ENCODE measurements around the gene RLF.
"Not testable (repeated sequence)": the region's sequence is repeated elsewhere in the genome, so short reads cannot be mapped to it uniquely, and the experiment has no call there.

Gene RLF

DNA sequence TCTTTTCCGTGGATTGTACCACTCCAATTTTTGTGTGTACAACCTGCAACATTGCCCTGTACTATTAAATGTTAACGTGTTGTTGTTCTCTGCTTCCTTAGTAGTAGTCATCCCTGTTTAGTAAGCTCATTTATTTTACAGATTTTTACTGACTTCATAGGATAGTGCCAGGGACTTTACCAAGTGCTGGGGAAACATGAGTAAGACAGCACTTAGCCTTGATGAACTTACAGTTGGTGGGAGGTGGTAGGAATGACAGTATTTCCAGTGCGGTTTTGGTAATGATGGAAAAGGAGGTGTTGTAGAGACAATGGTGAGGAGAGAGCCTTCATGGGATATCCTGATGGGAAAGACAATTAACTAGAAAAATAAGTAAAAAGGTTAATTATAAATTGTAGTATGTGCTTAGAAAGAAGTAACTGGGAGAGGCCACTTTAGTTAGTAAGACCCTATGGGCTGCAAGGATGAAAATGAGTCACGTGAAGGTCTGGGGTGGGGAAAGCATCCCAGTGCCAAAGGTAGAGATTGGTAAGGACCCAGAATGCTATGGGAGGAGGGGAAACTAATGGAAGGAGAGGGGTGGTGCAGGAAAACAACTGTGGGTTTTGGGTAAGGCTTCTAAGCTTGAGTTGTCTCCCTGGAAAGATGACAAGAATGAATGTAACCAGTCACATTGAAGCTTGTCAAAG, 1.7 kb downstream of the RLF start:
- peak; percentile 27 for DNase-seq (ENCODE audit: low spot score)

GRCh38 chr1:40167317-40167716, 6.1 kb downstream of the RLF start:
- DNase-seq (ENCODE audit: low spot score), result no peak

DNA sequence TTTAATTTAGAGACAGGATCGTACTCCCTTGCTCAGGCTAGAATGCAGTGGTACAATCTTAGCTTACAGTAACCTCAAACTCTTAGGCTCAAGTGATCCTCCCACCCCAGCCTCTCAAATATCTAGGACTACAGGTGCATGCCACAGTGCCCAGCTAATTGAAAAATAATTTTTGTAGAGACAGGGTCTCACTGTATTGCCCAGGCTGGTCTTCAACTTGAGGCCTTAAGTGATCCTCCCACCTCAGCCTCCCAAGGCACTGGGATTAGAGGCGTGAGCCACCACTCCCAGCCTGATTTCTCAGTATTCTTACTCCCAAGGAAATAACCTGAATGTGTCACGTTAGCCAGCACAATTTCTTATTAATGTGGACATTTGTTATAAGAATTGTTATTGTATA, 9.8 kb downstream of the RLF start:
- no peak for DNase-seq (ENCODE audit: low spot score)

DNA sequence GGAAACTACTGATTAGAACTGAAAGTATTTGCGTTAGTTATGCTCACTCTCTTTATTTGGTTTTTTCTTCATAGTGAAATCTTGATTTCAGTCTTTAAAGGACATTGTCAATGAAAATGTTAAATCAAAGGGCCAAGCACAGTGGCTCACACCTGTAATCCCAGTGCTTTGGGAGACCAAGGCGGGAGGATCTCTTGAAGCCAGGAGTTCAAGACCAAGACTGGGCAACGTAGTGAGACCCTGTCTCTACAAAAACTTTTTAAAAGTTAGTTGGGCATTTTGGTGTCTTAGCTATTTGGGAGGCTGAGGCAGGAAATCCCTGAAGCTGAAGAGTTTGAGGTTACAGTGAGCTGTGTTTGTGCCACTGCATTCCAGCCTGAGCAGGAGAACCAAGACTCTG, 13.6 kb downstream of the RLF start:
- no peak for DNase-seq (ENCODE audit: low spot score)

DNA sequence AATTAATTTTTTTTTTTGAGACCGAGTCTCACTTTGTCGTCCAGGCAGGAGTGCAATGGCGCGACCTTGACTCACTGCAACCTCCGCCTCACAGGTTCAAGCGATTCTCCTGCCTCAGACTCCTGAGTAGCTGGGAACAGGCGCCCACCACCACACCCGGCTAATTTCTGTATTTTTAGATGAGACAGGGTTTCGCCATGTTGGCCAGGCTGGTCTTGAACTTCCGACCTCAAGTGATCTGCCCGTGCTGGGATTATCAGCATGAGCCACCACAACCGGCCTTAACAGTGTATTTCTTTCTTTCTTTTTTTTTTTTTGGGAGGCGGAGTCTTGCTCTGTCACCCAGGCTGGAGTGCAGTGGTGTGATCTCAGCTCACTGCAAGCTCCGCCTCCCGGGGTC, 15.8 kb downstream of the RLF start:
- DNase-seq (ENCODE audit: low spot score), result not testable (repeated sequence)

DNA sequence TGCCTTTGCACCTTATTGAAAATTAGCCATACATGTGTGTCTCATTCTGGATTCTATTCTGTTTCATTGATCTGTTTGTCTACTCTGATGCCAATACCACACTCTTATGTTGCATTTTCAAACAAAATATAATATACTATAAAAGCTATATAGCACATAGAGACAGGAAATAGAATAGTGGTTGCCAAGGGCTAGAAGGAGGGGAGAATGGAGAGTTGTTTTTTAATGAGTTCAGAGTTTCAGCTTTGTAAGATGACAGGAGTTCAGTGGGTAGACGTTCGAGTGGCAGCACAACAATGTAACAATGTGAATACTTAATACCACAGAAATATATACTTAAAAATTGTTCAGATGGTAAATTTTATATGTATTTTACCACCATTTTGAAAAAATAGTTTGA, 17.0 kb downstream of the RLF start:
- DNase-seq (ENCODE audit: low spot score), result no peak

GRCh38 chr1:40179496-40180089, 18.4 kb downstream of the RLF start:
- no peak for DNase-seq (ENCODE audit: low spot score)

DNA sequence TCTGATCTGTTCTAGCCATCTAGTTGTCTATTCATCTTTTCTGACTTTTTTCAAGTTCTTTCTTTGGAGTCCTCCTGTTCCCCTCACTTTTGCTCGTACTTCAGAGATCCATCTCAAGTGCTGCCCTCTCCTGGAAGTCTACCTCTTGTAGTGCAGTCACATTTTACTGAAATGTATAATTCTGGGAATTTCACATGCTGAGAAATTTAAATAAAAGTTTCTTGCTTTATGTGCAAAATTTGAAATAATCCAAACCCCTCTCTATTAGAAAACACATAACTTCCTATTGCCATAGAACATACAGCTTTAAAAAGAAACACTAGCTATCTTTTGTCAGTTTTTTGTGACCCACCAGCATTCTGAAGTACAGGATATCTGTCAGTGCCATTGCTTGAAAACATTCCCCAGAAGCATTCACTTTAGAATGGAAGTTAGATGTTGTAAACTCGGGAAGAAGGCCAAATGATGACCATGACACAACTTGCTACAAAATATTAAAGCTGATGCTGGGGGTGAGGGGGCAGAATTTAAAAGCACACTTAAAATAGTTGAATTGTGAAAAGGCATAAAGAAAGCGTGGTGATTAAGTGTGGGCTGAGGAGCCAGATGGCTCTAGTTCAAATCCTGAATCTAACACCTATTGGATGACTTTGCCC, 22.0 kb downstream of the RLF start:
- DNase-seq (ENCODE audit: low spot score), result no peak

DNA sequence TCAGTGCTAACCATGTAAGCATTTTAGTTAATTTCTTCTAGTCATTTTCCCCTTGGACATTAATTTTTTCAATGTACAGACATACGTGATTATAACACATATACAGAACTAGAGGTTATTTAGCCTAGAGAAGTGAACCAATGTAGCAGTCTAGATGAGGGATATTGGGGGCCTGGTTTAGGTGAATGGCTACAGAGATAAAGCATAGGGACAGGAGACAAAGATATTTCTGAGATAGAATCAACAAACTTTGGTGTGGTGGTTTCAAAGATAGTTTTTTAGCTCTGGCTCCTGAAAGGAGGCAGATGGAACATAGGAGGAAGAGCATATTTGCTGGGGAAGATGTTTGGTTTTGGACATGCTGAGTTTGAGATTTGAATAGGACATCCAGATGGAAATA, 23.0 kb downstream of the RLF start:
- no peak for DNase-seq (ENCODE audit: low spot score)

- no peak for DNase-seq (ENCODE audit: low spot score)
These were observed 25.0 kb downstream of the RLF start for GRCh38 chr1:40185951-40186864.

GRCh38 chr1:40187399-40187798, 26.2 kb downstream of the RLF start:
- no peak for DNase-seq (ENCODE audit: low spot score)

- not testable (repeated sequence) for DNase-seq (ENCODE audit: low spot score)
These were observed 33.5 kb downstream of the RLF start for GRCh38 chr1:40194639-40195038.

GRCh38 chr1:40197656-40198055, 36.5 kb downstream of the RLF start:
- DNase-seq (ENCODE audit: low spot score), result no peak

GRCh38 chr1:40199126-40199525, 37.9 kb downstream of the RLF start:
- no peak for DNase-seq (ENCODE audit: low spot score)

DNA sequence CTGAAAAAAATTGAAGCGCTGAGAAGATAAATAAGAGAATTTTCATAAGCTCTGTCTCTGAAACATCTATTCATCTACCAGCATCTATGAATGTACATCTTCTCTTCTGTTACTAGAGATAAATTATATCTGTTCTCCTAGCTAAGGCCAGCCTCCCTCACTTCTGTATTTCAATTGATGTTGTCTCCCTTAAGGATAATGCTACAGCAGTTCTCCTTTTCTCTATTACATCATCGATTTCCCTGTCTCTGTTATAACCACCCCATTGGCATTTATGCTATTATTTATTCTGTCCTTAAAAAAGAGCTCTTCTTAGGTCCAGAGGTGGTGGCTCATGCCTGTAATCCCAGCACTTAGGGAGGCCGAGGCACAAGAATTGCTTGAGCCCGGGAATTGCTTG, 43.7 kb downstream of the RLF start:
- DNase-seq (ENCODE audit: low spot score), result no peak

GRCh38 chr1:40210511-40211204, 49.5 kb downstream of the RLF start:
- no peak for DNase-seq (ENCODE audit: low spot score)

DNA sequence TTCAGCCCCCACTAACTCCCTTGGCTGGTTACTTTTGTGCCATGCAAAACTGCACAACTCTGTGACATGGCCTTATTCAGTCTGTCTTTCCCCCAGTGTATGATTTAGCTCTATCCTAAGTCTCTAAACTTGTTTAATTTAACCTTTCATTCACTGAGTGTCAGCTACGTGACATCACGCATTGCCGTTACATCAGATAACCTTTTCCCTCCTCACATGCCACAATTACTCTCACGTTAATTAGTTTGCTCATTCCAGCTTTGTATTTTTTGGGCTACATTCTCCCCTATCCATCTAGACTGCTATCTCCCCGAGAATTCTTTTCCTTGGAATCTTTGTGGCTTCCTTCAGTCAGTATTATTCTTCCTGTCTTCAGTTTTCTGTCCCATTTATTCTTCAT, 57.1 kb downstream of the RLF start:
- DNase-seq (ENCODE audit: low spot score), result no peak

DNA sequence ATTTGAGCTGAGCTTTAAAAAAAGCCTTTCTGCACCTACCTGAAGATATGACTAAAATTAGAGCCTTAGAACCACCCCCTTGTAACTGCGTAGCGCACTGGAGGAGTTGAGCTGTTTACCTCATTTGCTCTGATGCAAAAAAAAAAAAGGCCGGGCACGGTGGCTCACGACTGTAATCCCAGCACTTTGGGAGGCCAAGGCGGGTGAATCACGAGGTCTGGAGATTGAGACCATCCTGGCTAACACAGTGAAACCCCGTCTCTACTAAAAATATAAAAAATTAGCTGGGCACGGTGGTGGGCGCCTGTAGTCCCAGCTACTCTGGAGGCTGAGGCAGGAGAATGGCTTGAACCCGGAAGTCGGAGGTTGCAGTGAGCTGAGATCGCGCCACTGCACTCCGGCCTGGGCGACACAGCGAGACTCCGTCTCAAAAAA, 60.3 kb downstream of the RLF start:
- DNase-seq (ENCODE audit: low spot score), result not testable (repeated sequence)

DNA sequence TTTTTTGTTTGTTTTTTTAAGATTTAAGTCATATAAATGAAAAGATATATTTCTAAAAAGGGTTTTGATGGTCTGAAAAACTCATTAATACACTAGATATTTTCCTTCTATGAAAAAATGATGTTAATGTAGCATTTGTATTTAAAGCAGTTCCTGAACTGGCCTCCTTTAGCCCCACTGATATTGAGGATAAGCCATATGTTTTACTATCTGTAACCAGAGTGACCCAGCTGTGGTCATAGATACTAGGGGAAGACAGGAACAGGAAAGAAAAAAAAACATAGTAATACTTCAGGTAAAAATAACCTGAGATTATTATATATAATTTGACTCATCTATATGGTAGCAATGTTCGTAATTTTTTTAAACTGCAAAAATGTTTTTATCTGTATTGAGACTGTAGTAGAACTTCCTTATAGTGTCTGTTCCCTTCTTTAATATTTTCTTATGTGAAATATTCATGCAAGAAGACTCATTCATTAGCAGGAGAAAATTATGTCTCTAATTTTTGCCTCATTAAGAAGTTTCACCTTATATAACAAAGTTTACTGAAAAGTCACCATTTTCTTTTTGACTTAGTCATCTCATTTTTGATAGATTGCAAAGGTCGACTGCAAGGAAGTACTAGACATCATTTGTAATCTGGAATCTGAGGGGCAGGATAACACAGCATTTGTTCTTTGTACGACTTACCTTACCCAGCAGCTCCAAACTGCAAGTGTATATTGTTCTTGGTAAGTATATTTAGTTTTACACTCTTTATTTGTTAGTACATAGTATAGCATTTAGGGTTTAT, 61.0 kb downstream of the RLF start:
- no peak for DNase-seq (ENCODE audit: low spot score)

DNA sequence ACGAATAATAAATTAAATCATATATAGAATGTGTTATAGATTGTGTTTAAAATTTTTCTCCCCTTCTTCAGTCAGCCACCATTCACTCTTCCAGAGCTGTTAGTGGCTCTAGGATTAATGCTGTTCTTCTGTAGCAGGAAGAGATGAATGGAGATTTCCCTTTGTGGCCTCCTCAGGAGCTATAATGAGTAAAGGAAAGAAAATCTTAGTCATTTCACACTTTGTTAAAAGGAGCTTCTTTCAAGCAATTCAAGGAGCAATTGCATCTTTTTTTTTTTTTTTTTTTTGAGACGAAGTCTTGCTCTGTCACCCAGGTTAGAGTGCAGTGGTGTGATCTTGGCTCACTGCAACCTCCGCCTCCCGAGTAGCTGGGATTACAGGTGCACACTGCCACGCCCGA, 62.9 kb downstream of the RLF start:
- DNase-seq (ENCODE audit: low spot score), result no peak

GRCh38 chr1:40226192-40226591, 65.0 kb downstream of the RLF start:
- no peak for DNase-seq (ENCODE audit: low spot score)
